T-helper 17 cell (primary cell): ENCODE measurements around the gene OCA2. TPM values are rescaled to one million over a fixed set of nuclear protein-coding genes. Genes with fewer than 3 reads are reported as not detected.

Source experiments
- ATAC-seq: fragments of 150-1000 bp; cut with Tn5 transposase; 2 replicates; pipeline ENCODE4 v1.10.0; 2021; ENCODE audit warnings: mild to moderate bottlenecking, moderate library complexity
- DNase-seq, 3 donors: peaks; one replicate each; pipeline versions ENCODE4 v3.0.0 to v3.0.0-alpha.2; 2020 to 2021
- H3K9me3 ChIP-seq: one replicate; pipeline ENCODE4 v1.7.0; 2013; ENCODE audit warnings: low read length, mild to moderate bottlenecking; ENCODE audit not compliant: control insufficient read depth, poor library complexity, severe bottlenecking
- H3K27ac Mint-ChIP-seq: one replicate; pipeline ENCODE4 v1.8.0; 2022; ENCODE audit warnings: mild to moderate bottlenecking, moderate library complexity, mixed read lengths
- H3K27me3 Mint-ChIP-seq: one replicate; pipeline ENCODE4 v1.8.0; 2022; ENCODE audit warnings: mixed read lengths
- H3K36me3 Mint-ChIP-seq: one replicate; pipeline ENCODE4 v1.8.0; 2022; ENCODE audit warnings: low read depth, mixed read lengths
- H3K4me1 Mint-ChIP-seq: one replicate; pipeline ENCODE4 v1.8.0; 2022; ENCODE audit warnings: mild to moderate bottlenecking, mixed read lengths
- H3K4me3 Mint-ChIP-seq: one replicate; pipeline ENCODE4 v1.8.0; 2022; ENCODE audit warnings: mild to moderate bottlenecking, moderate library complexity, mixed read lengths
- total RNA-seq, 4 donors: library from RNA in 2 of 4; stranded (reverse) in 2 of 4; gene quantifications; one replicate each; pipeline ENCODE4 v1.2.3 and lab custom pipeline; 2022 to 2026

Gene OCA2
- total RNA-seq, 2 donors from 2014 or later: not detected

GRCh38 chr15:27873828-27874227 lies 225.3 kb downstream of the OCA2 start:
- Mint-ChIP-seq H3K36me3 (no peaks in the 10 kb centered on the region), H3K4me3 (no peak overlapping the region), H3K27ac (no peak overlapping the region), H3K4me1 (no peaks in the 10 kb centered on the region), H3K27me3 (no peaks in the 10 kb centered on the region)
- ATAC-seq: no peak
- no peaks in the 10 kb centered on the region for H3K9me3 ChIP-seq
- no peak for DNase-seq

GRCh38 chr15:27873039-27873438 lies 226.1 kb downstream of the OCA2 start:
- Mint-ChIP-seq H3K27ac (no peak overlapping the region), H3K27me3 (no peaks in the 10 kb centered on the region), H3K36me3 (no peaks in the 10 kb centered on the region), H3K4me1 (no peaks in the 10 kb centered on the region), H3K4me3 (no peak overlapping the region)
- ATAC-seq (no peak), DNase-seq (no peak)
- H3K9me3 ChIP-seq: no peaks in the 10 kb centered on the region

- Mint-ChIP-seq H3K27me3 (no peaks in the 10 kb centered on the region), H3K4me1 (no peaks in the 10 kb centered on the region), H3K27ac (no peak overlapping the region), H3K36me3 (no peaks in the 10 kb centered on the region), H3K4me3 (no peak overlapping the region)
- H3K9me3 ChIP-seq: no peaks in the 10 kb centered on the region
- ATAC-seq (no peak), DNase-seq (no peak)
Measured at GRCh38 chr15:27872355-27872754, 226.8 kb downstream of the OCA2 start.

GRCh38 chr15:27871902-27872260 lies 227.2 kb downstream of the OCA2 start:
- Mint-ChIP-seq H3K36me3 (no peaks in the 10 kb centered on the region), H3K27me3 (no peaks in the 10 kb centered on the region), H3K4me1 (no peaks in the 10 kb centered on the region), H3K4me3 (no peak overlapping the region), H3K27ac (no peak overlapping the region)
- DNase-seq (no peak), ATAC-seq (no peak)
- H3K9me3 ChIP-seq: no peaks in the 10 kb centered on the region

- no peaks in the 10 kb centered on the region for H3K27me3 Mint-ChIP-seq
- no peaks in the 10 kb centered on the region for H3K36me3 Mint-ChIP-seq
- no peak for ATAC-seq
- no peak overlapping the region for H3K4me3 Mint-ChIP-seq
- no peaks in the 10 kb centered on the region for H3K4me1 Mint-ChIP-seq
- no peak for DNase-seq
- H3K27ac Mint-ChIP-seq: no peak overlapping the region
- no peaks in the 10 kb centered on the region for H3K9me3 ChIP-seq
Measured at GRCh38 chr15:27871078-27871901, 227.8 kb downstream of the OCA2 start.

- Mint-ChIP-seq H3K27ac (no peak overlapping the region), H3K36me3 (no peaks in the 10 kb centered on the region), H3K27me3 (no peaks in the 10 kb centered on the region), H3K4me1 (no peaks in the 10 kb centered on the region), H3K4me3 (no peak overlapping the region)
- no peaks in the 10 kb centered on the region for H3K9me3 ChIP-seq
- ATAC-seq: no peak
- no peak for DNase-seq
Measured at GRCh38 chr15:27870320-27870719, 228.8 kb downstream of the OCA2 start.

- no peaks in the 10 kb centered on the region for H3K27me3 Mint-ChIP-seq
- no peaks in the 10 kb centered on the region for H3K36me3 Mint-ChIP-seq
- no peak for ATAC-seq
- no peak for DNase-seq
- H3K9me3 ChIP-seq: no peaks in the 10 kb centered on the region
- H3K4me3 Mint-ChIP-seq: no peak overlapping the region
- H3K4me1 Mint-ChIP-seq: no peaks in the 10 kb centered on the region
- no peak overlapping the region for H3K27ac Mint-ChIP-seq
Measured at GRCh38 chr15:27869697-27870281, 229.3 kb downstream of the OCA2 start.

- ATAC-seq (no peak), DNase-seq (no peak)
- no peaks in the 10 kb centered on the region for H3K4me1 Mint-ChIP-seq
- no peaks in the 10 kb centered on the region for H3K36me3 Mint-ChIP-seq
- H3K4me3 Mint-ChIP-seq: no peak overlapping the region
- no peak overlapping the region for H3K27ac Mint-ChIP-seq
- H3K9me3 ChIP-seq: no peaks in the 10 kb centered on the region
- no peaks in the 10 kb centered on the region for H3K27me3 Mint-ChIP-seq
Measured at GRCh38 chr15:27868828-27869404, 230.2 kb downstream of the OCA2 start.

GRCh38 chr15:27867861-27868260 lies 231.3 kb downstream of the OCA2 start:
- Mint-ChIP-seq H3K27me3 (no peaks in the 10 kb centered on the region), H3K4me3 (no peak overlapping the region), H3K27ac (no peak overlapping the region), H3K36me3 (no peaks in the 10 kb centered on the region), H3K4me1 (no peaks in the 10 kb centered on the region)
- DNase-seq (no peak), ATAC-seq (no peak)
- H3K9me3 ChIP-seq: no peaks in the 10 kb centered on the region

- H3K36me3 Mint-ChIP-seq: no peaks in the 10 kb centered on the region
- no peaks in the 10 kb centered on the region for H3K4me1 Mint-ChIP-seq
Measured at GRCh38 chr15:27866505-27867165, 232.5 kb downstream of the OCA2 start.

GRCh38 chr15:27865926-27866325 lies 233.2 kb downstream of the OCA2 start:
- DNase-seq (no peak), ATAC-seq (no peak)
- H3K9me3 ChIP-seq: no peaks in the 10 kb centered on the region
- no peaks in the 10 kb centered on the region for H3K4me1 Mint-ChIP-seq
- H3K4me3 Mint-ChIP-seq: no peak overlapping the region
- no peak overlapping the region for H3K27ac Mint-ChIP-seq
- no peaks in the 10 kb centered on the region for H3K27me3 Mint-ChIP-seq
- no peaks in the 10 kb centered on the region for H3K36me3 Mint-ChIP-seq

More at GRCh38 chr15:27866505-27867165, 232.5 kb downstream of the OCA2 start:
- no peaks in the 10 kb centered on the region for H3K27me3 Mint-ChIP-seq
- H3K27ac Mint-ChIP-seq: no peak overlapping the region
- no peak for ATAC-seq
- no peak overlapping the region for H3K4me3 Mint-ChIP-seq
- no peaks in the 10 kb centered on the region for H3K9me3 ChIP-seq
- DNase-seq: no peak

- no peak overlapping the region for H3K27ac Mint-ChIP-seq
- H3K4me1 Mint-ChIP-seq: no peaks in the 10 kb centered on the region
- H3K27me3 Mint-ChIP-seq: no peaks in the 10 kb centered on the region
- no peaks in the 10 kb centered on the region for H3K9me3 ChIP-seq
- no peak for DNase-seq
- no peak overlapping the region for H3K4me3 Mint-ChIP-seq
- no peak for ATAC-seq
- no peaks in the 10 kb centered on the region for H3K36me3 Mint-ChIP-seq
Measured at GRCh38 chr15:27865323-27865922, 233.7 kb downstream of the OCA2 start.

- no peaks in the 10 kb centered on the region for H3K27me3 Mint-ChIP-seq
- no peaks in the 10 kb centered on the region for H3K36me3 Mint-ChIP-seq
- DNase-seq (no peak), ATAC-seq (no peak)
- H3K27ac Mint-ChIP-seq: no peak overlapping the region
- no peak overlapping the region for H3K4me3 Mint-ChIP-seq
- H3K4me1 Mint-ChIP-seq: no peaks in the 10 kb centered on the region
- no peaks in the 10 kb centered on the region for H3K9me3 ChIP-seq
Measured at GRCh38 chr15:27864719-27865118, 234.4 kb downstream of the OCA2 start.
